Globus pallidus (tissue), 1 donor: ENCODE results near the gene CHI3L1.

ENCODE experiments used
- DNase-seq: peaks from one replicate; pipeline ENCODE4 v3.0.0-alpha.2; 2015; ENCODE audit warnings: low spot score

Gene CHI3L1

DNA sequence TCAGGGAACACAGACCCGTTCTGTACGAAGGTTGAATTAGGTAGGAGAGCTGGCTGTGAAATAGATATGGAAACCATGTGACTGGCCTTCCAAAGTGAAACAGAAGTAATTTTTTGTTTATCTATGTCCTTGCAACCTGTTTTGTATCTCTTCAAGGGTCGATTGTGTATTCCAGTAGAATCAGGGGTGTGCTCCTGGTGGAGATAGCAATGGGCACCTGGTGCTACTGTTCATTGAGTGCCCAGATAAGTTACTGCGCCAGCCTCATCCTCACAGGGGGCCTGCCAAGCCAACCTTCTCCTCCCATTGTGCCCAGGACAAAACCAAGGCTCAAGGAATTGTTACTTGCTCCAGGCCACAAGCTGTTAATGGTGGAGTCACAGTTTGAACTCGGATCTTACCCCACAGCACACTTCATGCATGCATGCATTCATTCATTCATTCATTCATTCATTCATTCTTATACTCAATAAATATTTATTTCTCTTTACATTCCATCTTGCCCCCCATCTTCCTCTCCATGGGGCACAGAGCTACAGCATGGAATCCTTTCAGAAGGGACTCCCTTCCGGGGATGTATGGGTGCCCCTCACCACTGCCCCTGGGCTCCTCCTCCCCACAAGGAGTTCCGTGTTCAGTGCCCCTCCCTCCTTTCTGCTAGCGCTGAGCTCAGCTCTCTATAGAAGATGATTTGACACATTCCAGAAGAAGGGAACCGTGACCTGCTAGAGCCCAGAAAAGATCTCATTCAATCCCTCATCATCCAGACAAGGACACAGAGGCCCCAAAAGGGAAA, 34.9 kb downstream of the CHI3L1 start:
- DNase-seq = no peak

DNA sequence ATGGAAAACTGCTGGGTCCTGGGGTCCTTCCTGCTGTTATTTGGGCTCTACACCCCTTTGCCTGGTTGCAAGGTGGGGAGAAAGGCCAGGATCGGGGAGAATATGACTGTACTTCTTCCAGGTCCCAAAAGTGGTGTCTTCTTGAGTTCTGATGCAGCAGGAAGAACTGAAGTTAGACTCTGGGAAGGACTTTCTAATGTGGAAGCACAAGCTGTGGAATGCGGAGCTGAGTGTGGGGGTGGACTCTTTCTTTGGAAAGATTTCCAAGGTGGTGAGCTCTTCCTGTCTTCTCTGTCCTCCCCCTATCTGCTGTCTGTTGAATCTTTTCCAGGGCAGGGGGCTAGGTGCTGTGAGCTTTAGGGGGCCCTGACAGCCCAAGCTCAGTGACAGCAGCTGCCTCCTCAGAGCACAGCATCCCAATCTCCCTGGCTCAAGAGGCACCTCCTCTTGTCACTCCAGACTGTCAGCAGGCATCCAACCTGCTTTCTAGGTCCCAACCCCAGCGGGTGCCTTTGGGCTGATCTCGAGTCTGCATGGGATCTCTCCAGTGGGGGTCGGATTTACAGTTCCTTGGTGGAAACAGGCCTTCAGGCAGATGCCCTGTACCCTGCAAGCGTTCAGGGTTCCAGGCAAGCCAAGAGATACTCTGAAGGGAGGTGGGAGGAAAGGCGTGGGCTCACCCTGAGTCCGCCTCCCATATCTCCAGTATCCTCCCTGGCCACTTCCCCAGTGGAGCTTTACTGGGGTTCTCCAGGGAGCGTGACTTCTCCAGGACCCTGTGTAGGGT, 35.8 kb downstream of the CHI3L1 start:
- DNase-seq = no peak

DNA sequence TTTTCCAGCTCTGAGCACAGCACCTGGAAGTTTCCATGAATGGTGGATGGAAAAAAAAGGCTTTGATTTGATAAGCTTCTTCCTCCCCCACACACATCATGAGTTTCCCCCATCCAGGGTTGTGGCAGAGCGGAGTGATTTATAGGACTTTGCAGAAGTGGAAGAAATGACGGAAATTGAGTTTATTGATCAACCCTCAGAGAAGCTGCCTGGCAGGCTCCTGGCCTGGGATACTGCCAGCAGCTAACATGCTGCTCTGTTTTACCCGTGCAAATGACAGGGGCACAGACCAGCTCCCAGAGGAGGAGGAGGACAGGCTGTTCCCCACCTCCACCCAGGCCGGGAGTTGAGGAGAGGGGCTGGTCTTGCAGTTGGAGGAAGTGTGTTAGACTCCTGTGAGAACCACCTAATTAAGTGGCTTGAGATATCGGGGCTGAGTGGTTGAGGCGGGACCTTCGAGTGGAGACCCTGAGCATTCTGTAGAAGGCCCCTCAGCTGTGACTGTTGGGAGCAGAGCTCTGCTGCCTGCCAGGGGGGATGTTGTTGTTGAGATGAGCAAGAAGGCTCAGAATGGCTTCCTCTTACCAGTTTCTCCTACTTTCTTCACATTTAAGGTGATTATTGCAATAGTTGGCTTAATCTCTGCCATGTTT, 37.2 kb downstream of the CHI3L1 start:
- no peak for DNase-seq

DNA sequence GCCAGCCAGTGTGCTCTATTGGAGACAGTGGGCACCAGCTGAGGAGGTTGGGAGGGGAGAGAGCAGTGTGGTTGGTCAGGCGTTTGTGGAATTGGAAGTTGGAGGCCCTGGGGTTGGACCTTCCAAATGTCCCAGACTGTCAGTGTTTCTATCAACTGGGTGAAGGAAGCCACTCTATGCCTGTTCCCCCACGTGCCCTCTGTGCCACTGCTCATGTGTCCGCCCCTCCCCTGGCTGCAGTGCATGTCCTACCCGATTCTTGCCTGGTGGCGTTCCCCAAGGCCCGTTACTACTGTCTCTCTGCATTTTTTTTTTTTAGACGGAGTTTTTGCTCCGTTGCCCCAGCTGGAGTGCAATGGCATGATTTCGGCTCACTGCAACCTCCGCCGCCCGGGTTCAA, 37.9 kb downstream of the CHI3L1 start:
- DNase-seq = no peak

DNA sequence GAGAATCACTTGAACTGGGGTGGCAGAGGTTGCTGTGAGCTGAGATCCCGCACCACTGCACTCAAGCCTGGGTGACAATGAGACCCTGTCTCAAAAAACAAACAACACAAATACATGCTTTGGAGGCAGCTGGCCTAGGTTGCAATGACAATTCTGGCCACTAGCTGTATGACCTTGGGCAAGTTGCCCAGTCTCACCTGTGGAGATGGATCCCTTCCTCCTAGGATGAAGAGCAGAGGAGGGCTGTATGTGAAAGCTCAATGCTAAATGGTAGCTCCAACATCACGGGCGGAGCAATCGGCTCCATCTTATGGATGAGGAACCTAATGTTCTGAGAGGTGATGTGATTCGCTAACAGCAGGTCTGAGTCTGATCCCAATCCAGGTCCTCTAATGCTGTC, 38.4 kb downstream of the CHI3L1 start:
- DNase-seq = no peak

DNA sequence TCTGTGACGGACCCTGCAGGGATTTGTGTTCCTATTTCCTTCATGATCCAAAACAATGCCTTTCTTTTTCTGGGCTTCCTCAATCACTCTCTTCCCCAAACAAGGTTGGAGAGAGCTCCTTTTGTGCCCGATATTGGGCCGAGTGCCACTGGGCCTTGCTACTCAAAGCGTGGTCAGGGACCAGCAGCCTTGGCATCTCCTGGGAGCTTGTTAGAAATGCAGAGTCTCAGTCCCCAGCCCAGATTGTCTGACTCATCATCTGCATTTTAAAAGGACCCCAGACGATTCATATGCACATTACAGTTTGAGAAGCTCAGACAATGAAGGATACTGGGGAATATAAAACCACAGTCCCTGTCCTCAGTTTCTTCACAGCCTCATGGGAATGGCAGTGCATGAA, 39.1 kb downstream of the CHI3L1 start:
- DNase-seq = peak; percentile 87

DNA sequence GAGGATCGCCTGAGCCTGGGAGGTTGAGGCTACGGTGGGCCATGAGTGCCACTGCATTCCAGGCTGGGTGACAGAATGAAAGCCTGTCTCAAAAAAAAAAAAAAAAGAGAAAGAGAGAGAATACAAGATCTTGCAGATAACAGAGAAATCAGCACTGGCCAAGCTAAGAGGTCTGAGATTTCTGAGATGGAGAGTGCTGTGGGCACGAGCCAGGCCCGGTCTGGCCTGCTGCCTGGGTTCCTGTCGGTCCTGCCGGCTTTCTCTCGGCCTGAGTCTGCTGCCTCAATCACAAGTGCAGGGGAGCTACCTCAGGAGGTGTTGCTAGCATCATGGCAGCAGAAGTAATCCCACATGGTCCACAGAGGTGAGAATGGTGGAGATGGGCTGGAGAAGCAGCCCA, 40.0 kb downstream of the CHI3L1 start:
- no peak for DNase-seq

DNA sequence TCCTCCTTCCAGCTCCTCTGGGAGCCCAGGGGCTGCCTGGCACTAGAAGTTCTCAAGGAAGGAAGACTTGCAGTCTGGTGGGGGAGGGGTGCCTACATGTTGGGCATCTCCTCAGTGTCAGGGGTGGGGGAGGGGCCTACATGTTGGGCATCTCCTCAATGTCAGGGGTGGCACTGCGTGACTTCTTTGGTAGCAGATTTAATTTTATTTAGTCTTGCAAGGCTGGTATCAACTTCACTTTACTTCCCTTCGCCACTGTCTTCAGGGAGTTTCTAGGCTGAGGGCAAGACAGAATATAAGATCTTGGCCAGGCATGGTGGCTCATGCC, 40.5 kb downstream of the CHI3L1 start:
- DNase-seq = no peak

DNA sequence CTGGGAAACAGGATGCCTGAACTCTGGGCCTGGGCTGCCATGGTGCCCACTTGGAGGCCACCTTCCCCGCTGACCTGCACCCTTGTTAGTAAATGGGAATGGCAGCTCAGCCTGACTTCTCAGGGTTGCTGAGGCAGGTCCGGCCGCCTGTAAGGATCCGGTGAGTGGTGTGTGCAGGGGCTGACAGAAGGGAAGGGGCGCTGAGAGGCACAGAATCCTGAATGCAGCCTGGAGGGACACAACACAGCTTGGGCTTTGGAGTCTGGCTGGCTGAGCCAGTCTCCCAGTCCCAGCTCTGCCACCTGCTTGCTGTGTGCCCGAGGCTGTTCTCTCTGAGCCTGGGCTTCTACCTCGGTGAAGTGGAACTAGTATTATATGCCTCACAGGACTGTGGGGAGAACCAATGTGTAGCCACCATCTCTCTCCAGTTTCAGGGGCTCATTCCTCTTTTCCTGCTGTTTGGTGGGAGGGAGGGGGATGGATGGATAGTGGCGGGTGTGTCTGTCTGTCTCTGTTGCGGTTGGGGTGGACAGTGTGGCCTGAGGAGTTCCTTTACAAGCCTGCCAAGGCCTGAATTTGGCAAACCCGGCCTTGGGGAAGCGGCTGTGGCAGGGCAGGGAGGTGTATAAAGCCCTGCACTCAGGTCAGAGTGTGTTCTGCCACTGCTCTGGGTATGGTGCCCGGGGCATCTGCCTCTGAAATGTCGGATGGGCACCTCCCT, 41.0 kb downstream of the CHI3L1 start:
- no peak for DNase-seq

DNA sequence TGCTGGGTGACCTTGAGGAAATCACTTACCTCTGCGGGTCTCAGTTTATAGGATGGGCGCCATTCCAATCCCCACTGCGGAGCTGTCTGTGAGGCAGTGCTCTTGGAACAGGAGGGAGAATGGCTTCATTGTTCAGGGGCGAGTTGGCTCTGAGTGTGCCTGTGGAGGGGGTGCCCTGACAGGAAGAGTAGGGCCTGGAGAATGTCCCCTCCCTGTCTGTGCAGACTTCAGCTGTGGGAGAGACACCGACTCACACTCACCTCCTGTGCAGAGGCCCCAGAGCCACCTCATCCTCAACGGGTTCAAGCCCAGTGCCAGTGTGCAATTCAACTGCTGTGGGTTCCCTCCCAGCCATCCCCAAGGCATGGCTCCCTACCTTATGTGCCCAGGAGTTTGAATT, 41.8 kb downstream of the CHI3L1 start:
- peak; percentile 97 for DNase-seq

DNA sequence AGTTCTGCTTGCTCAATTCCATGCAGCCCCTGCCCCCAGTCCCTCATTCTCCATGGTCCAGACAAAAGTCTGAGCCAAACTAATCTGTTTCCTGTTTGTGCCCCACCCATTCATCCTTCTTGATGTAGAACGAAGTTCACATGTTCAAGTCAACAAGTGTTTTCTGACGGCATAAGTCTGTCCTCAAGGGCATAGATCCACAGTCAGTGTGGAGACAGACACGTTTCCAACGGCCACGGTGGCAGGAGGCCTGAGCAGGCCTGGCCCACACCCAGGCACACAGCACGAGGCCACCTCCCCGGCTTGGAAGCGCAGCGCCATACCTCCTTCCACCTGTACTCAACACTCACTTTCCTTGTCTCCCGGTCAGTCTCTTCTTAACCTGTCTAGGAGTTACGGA, 42.9 kb downstream of the CHI3L1 start:
- DNase-seq = no peak

DNA sequence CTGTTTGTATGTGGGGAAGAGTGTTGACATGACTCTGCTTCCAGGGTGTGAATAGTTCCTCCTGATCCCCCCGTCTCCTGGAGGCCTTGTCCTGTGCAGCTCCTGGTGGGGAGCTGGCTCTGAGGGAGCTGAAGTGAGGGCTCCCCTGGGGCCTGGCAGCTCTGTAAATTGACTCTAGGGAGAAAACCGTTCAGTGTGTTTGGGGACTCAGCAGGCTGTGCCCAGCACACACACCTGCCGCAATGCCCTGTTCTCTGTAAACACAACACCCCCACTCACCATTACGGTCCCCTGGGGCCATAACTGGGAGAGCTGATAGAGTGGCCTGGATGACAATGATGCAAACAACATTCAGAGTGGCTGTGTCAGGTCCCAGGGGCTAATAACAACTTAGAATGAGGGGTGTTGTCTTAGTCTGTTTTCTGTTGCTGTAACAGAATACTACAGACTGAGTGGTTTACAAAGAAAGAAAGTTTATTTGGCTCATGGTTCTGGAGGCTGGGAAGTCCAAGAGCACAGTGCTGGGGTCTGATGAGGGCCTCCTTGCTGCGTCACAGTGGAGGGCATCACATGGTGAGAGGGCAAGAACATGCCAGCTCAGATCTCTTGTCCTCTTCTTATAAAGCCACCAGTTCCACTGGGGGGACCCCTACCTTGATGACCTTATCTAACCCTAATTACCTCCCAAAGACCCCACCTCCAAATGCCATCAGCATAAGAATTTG, 43.7 kb downstream of the CHI3L1 start:
- no peak for DNase-seq

DNA sequence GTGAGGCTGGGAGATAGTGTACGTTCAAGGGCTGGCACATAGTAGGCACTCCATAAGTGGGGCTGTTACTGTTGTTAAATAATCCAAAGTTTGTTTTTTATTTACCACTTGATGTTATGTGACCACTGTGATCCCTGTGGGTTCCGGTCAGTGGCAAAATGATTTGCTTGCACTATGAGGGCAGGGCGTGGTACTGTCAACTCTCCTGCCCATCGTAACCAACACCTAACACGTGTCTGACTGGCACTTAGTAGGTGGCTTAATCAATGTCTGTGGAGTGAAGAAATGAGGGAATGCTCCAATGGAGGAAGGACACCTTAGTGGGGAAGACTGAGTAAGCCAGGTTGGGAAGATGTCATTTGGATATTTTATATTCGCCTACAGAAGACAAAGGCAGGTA, 44.4 kb downstream of the CHI3L1 start:
- DNase-seq = no peak

DNA sequence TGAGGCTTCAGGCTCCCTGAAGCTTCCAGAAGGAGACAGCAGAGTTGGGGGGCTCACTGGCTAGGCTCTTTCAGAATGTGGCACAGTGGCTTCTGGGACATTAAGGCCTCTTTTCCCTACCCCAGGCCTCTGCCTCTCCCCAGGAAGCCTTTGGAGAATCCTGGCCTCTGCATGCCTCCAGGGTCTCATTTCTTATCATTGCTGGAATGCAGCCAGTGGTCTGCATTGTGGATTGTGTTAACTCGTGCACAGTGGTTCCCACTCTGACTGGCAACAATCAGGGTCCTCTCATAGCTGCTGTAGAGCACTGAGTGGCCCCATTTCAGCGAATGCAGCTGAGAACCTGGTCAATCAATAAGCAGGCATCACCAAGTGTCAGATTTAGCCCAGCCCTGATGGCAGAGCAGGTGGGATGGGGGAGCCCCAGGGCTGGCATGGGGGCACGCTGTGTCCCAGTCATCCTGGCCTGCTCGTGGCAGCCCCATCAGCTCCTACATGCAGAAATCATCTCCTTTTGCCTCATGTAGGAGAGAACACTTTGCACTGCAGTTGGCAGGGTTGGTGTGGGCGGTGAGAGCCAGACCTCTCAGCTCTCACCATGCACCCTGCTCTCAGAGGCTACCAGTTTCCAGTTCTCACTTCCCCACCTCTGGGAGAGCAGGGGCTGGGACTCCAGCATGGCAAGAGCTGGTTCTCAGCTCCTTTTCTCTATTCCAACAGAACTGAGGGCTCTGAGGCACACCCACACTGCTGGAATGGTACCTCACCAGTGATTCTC, 45.6 kb downstream of the CHI3L1 start:
- DNase-seq = no peak

DNA sequence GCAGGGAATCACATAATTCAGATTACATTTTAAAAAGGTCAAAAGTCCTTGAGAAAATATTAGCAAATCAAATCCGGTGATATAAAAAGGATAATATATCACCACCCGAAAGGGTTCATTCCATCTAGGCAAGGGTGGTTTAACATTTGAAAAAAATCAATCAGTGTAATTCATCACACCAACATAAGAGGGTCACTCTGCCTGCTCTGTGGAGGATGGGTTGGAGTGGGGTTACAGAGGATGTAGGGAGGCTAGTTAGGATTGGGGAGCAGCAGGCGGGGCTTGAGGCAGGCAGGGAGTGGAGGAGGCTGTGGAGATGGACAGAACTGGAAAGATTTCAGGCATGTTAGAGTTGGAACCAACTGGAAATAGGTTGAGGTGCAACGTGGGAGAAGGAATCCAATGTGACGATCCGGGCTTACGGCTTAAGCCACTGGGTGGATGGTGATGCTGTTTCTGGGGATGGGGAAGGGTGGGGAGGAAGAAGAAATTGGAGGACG, 46.5 kb downstream of the CHI3L1 start:
- no peak for DNase-seq

DNA sequence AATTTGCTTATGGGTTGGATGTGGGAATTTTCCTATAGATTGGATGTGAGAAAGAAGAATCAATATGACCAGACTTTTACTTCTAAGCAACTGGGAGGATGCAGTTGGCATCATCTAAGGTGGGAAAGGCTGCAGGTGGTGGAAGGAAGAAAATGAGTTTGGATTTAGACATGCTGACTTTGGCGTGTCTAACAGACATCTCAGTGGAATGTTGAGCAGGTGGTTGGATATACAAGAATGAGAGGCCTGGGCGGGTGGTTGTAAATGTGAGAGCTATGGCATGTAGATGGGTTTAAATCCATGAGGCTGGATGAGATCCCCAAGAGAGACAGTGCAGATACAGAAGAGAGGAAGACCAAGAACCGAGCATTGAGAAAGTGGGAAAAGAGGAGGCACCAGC, 48.4 kb downstream of the CHI3L1 start:
- DNase-seq = no peak

DNA sequence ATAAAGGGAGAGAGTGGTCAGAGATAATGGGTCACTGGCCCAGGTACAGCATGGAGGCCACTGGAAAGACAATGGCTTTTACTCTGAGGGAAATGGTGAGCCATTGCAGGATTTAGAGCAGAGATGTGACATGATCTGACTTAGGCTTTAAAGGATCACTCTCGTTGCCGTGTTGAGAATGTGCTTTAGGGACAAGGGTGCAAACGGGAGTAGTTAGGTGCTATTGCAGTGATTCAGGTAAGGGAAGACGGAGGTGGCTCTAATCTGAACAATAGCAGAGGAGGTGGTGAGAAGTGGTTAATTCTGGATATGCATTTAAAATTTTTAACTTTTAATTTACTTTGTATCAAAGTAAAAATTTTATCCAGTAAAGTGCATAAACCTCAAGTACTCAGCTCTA, 49.2 kb downstream of the CHI3L1 start:
- no peak for DNase-seq

DNA sequence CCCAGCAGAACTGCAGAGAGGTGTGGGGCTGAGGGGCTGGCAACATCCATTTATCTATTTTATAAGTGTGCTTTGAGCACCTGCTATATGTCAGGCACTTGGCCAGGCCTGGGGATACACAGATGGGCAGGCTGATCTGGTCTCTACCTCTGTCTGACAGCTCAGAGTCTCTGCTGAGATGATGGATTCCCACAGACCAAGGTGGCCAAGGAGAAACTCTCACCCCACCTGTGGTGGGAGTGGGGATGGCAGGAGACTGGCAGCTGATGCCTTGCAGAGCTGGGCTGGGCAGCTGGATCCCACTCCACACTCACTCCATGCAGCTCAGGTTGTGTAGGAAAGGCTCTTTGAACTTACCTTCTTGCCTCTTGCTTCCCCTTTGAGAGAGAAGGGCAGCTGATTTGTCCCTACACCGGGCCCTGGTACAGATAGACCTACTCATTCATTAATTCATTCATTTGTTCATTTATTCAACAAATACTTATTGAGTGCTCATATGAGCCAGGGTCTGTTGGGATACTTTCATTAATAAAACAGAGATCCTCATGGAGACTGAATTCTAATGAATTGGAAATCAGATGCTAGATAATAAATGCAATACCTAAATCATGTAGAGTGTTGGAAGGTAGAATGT, 50.0 kb downstream of the CHI3L1 start:
- DNase-seq = no peak

DNA sequence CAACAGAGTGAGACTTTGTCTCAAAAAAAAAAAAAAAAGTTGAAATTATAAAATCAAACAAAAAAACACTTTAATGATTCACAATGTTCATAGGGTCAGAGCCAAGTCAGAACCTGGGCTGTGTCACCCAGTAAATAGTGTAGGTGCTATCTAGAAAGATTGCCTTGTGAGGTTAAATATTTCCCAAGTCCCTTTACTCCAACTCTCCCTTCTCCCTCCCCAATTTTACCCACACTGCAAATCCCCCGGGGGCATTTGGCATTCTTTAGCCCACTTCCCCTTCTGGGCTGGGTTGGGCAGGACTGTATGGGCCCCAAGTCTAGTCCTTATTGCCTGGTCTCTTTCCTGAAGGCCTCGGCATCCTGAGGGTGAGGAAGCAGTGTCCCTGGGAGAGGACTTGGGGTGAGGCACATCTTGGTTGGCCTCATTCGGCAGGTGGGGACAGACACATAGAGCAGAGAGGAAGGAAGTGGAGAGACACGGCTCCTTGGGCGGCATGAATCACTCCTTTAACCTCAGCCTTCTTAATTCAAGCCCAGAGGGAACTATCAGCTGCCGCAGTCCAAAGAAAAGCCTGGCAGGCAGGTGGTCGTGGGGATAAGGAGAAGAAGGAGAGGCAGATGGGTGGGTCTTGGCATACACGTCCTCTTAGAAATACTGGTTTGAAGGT, 50.7 kb downstream of the CHI3L1 start:
- no peak for DNase-seq
